GM12874 (cell line): ENCODE measurements around the gene SH3TC1.

ENCODE experiments used
- CTCF ChIP-seq: IDR thresholded peaks from 2 replicates; pipeline ENCODE4 v1.5.1; 2011; ENCODE audit warnings: low read depth, mild to moderate bottlenecking, control low read depth, low read length, moderate library complexity; ENCODE audit not compliant: insufficient read depth

SH3TC1 gene

GRCh38 chr4:8239226-8239625 lies 40.1 kb downstream of the SH3TC1 start:
- TF ChIP-seq CTCF, result no peak

GRCh38 chr4:8239661-8240060 lies 40.6 kb downstream of the SH3TC1 start:
- no peak for TF ChIP-seq CTCF

GRCh38 chr4:8240211-8241041 lies 41.3 kb downstream of the SH3TC1 start:
- no peak for TF ChIP-seq CTCF

- no peak for TF ChIP-seq CTCF
These were observed 42.2 kb downstream of the SH3TC1 start for GRCh38 chr4:8241211-8241779.

GRCh38 chr4:8241895-8242696 lies 43.0 kb downstream of the SH3TC1 start:
- TF ChIP-seq CTCF, result peak; percentile 95

- TF ChIP-seq CTCF, result no peak
These were observed 43.9 kb downstream of the SH3TC1 start for GRCh38 chr4:8242782-8243560.
